ENCODE measurements around the gene BMF.

- TF ChIP-seq POLR2A (IDR thresholded peaks at IDR 0.05) (no peak), CTCF (IDR thresholded peaks at IDR 0.05) (no peak)
Measured at GRCh38 chr15:40069178-40070165, 39.2 kb downstream of the BMF start.

Measured in prostate gland (tissue), 2 donors.